Posterior cingulate gyrus (tissue), 11 donors: ENCODE measurements around the gene PLAGL1.

Source experiments
- DNase-seq, 10 donors: peaks; one replicate each; pipeline versions ENCODE4 v3.0.0 to v3.0.0-alpha.2; 2020 to 2021; ENCODE audit warnings: mixed read lengths in 3 of 10
- intact Hi-C: fragments of 100-400 bp; cut with DNase I; formaldehyde crosslinking; loops from one replicate; pipeline ENCODE4 v1.15.1; 2023

Gene PLAGL1

GRCh38 chr6:143967706-143968376 is 40.2 kb downstream of the PLAGL1 start:
- intact Hi-C loops = no loop called here

GRCh38 chr6:143966312-143966711 is 41.7 kb downstream of the PLAGL1 start:
- intact Hi-C loops = no loop called here
- DNase-seq = no peak

More at GRCh38 chr6:143967706-143968376, 40.2 kb downstream of the PLAGL1 start:
- DNase-seq = no peak

- no peak for DNase-seq
- intact Hi-C loops = no loop called here
Observed at GRCh38 chr6:143965503-143966171, 42.4 kb downstream of the PLAGL1 start.

GRCh38 chr6:143964674-143965081 is 43.4 kb downstream of the PLAGL1 start:
- no peak for DNase-seq
- intact Hi-C loops = no loop called here

- no peak for DNase-seq
- intact Hi-C loops = no loop called here
Observed at GRCh38 chr6:143963158-143963919, 44.7 kb downstream of the PLAGL1 start.

GRCh38 chr6:143961886-143962878 is 45.9 kb downstream of the PLAGL1 start:
- no peak for DNase-seq
- intact Hi-C loops = no loop called here

- no peak for DNase-seq
- intact Hi-C loops = no loop called here
Observed at GRCh38 chr6:143961066-143961465, 47.0 kb downstream of the PLAGL1 start.

GRCh38 chr6:143959927-143960326 is 48.1 kb downstream of the PLAGL1 start:
- intact Hi-C loops = no loop called here
- DNase-seq = no peak

GRCh38 chr6:143958839-143959399 is 49.1 kb downstream of the PLAGL1 start:
- intact Hi-C loops = no loop called here
- peak in 1 of 10 donors; percentile 67 for DNase-seq

- intact Hi-C loops = no loop called here
- DNase-seq = peak in 1 of 10 donors; percentile 62
Observed at GRCh38 chr6:143957679-143958274, 50.3 kb downstream of the PLAGL1 start.

- no peak for DNase-seq
- intact Hi-C loops = no loop called here
Observed at GRCh38 chr6:143955971-143956370, 52.1 kb downstream of the PLAGL1 start.

- intact Hi-C loops = no loop called here
- DNase-seq = no peak
Observed at GRCh38 chr6:143953922-143954321, 54.1 kb downstream of the PLAGL1 start.

GRCh38 chr6:143952947-143953701 is 54.9 kb downstream of the PLAGL1 start:
- intact Hi-C loops = no loop called here
- no peak for DNase-seq

- intact Hi-C loops = no loop called here
- DNase-seq = peak in 1 of 10 donors; percentile 64
Observed at GRCh38 chr6:143952060-143952778, 55.8 kb downstream of the PLAGL1 start.

- no peak for DNase-seq
- intact Hi-C loops = no loop called here
Observed at GRCh38 chr6:143950875-143951274, 57.2 kb downstream of the PLAGL1 start.

- no peak for DNase-seq
- intact Hi-C loops = no loop called here
Observed at GRCh38 chr6:143949962-143950361, 58.1 kb downstream of the PLAGL1 start.

- no peak for DNase-seq
- intact Hi-C loops = no loop called here
Observed at GRCh38 chr6:143949535-143949934, 58.5 kb downstream of the PLAGL1 start.

- intact Hi-C loops = no loop called here
Observed at GRCh38 chr6:143948208-143948607, 59.9 kb downstream of the PLAGL1 start.

More at GRCh38 chr6:143948208-143948607, 59.9 kb downstream of the PLAGL1 start:
- no peak for DNase-seq
